Stimulated activated CD4-positive, alpha-beta T cell treated with anti-CD3 and anti-CD28 coated beads, Interleukin-15, amount 100 ng/mL, for 1 hour (primary cell): ENCODE results near the gene ITK.
"Not testable (repeated sequence)": the region's sequence is repeated elsewhere in the genome, so short reads cannot be mapped to it uniquely, and the experiment has no call there.

Source experiments
- DNase-seq, 2 donors: peaks; one replicate each; pipeline ENCODE4 v3.0.0-alpha.2; 2020; ENCODE audit warnings: low read depth in 1 of 2, low spot score in 1 of 2

ITK gene

DNA sequence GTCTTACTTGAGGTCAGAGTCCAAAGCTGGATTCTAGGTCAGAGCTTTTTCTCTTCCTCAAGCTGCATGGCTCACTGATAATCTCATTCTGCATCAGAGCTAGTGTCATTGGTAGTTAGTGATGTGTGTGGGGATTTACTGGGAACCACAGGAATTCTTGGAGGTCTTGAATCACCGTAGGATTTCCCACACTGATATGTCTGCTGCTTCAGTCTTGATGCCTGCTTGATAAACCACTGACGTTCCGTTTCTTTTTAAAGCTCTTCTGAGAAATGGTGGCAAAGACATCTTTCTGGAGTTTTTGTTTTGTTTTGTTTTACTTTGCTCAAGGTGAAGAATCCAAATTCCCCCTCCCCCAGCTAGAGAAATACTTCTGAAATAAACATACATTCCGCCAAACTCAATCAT lies 13.4 kb upstream of the ITK start:
- no peak for DNase-seq

DNA sequence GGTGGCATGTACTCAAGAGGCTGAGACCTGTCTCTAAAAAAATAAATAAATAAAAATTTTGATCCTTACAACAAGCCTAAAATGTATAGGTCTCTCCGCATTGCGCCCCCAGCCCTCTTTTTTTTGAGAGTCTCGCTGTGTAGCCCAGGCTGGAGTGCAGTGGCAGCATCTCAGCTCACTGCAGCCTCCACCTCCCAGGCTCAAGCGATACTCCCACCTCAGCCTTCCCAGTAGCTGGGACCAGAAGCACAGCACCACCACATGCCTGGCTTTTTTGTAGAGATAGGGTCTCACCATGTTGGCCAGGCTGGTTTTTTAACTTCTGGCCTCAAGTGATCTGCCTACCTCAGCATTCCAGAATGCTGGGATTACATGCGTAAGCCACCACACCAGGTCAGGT lies 12.4 kb upstream of the ITK start:
- no peak for DNase-seq

DNA sequence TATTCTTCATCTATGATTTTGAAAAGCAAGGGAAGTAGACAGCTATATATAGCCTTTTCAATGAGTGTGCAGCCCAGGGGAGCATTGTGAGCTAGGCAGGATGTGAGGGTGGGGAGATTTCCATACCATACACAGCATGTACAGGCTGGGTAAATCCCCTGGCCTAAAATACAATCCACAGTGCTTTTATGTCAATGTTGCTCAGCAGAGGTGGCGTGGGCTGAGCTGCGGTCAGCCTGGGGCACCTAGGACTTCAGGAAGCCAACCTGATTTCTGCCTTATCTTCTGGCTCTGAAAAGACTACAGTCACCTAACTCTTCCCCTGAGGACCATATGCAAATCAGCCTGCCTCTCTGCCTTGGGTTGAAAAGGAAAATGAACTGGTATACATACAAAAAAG lies 8.2 kb upstream of the ITK start:
- DNase-seq: peak; percentile 46 to 72

DNA sequence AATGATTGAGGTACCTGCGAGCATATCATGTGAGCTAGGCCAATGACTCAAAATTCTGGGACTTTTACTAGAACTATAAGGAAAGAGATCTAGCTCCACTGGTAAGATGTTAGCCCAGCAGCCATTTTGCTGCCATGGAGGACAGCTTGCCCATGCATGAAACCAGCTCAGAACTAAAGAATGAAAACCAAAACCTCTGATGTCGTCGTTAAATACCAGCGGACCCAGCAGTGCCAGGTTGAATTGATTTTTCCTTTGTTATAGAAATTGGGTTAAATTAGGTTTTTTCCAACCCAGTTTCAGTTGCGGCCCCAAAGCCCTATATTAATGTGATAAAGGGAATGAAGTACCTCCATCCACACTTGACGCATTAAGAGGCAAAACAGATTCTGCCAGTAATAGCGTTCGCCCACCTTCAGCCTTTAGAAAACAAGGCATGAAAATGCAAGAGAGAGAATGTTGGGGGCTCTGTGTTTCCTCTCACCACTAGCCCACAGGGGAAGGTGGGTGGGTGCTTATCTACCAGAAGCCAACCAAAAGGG lies 5.5 kb upstream of the ITK start:
- DNase-seq: no peak

DNA sequence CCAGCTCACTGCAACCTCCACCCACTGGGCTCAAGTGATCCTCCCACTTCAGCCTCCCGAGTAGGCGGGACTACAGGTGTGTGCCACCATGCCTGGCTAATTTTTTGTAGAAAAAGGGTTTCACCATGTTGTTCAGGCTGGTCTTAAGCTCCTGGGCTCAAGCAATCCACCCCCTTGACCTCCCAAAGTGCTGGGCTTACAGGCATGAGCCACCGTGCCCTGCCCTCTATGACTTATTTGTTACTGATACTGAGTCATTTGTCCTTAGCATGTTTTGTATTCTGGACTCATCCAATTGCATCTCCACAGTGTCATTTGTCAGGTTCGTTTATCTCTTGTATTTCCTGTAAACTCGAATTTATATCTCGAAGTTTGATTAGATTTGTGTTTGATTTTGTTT lies 2.7 kb upstream of the ITK start:
- DNase-seq: no peak

DNA sequence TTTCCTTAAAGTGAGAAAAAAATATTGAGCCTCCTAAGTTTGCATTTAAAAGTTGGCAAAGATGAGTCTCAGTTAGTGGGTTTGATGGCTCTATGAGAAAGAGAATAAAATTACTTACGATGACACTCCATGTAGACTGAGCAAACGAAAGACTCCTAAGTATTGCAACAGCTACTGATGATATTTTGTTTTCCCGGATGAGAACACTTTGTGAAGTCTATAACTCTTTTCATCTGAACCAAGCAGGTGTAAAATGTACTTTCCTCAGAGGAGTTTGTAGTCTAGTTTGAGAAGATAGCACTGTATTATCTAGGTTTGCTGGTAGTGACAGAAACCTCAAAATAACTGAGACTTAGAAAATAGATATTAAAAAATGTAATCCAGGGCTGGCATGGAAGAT lies 1.7 kb upstream of the ITK start:
- DNase-seq: no peak

DNA sequence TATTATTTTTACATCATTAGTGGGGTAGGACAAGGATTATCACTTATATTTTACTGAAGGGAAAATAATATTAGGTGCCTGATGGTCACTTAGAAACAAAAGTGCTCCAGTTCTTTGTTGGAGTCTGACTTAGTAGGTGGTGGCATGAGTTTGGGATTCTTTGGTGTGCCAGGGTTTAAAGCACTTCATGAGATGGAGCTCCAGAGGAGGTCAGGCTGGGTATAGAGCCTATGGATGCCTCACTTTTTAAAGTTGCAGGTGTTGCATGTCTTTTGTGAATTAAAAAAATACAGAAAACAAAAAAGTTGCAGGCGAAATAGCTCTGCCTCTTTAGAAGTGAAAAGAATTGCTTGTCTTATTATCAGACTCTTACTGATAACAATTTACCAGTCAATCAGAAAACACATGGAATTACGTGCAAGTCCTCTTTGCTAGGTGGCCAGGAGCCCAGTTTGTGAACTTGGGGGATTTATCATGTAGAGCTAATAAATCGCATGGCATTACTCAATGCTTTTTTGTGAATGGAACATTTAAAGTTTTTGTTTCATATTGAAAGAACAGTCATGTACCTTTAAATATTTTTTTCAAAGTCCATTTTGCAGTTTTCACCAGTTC lies 1.6 kb downstream of the ITK start:
- no peak for DNase-seq

DNA sequence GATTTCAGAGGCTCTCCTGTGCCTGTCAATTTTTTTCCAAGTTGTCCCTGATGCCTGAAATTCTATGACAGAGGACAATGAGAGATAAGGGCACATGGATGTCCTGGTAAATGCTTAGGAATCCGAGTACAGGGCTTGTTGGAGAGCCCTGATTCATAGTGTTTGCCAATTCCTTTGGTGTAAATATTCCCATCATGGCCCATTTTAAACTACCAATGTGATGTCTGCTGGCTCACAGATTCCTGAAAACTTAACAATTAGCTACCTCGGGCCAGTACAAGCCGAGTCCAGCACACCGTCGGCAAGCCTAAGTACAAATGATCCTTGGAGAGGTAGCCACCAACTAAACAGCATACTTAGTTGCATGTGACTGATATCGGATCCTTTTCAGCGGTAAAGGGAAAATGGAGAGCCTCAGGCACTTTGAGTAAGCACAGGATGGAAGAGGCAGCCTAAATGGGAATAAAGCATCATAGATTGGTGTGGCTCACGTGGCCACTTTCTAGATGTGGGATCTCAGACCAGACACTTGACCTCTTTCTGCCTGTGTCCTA lies 3.6 kb downstream of the ITK start:
- no peak for DNase-seq

DNA sequence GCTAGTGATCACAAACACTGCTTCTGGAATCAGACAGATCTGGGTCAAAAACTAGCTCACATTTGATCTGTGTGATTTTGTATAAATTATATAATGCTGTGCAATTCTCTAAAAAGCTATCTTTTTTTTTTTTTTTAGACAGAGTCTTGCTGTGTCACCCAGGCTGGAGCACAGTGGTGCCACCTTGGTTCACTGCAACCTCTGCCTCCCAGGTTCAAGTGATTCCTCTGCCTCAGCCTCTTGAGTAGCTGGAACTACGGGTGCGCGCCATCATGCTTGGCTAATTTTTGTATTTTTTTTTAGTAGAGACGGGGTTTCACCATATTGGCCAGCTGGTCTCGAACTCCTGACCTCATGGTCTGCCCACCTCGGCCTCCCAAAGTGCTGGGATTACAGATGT lies 4.5 kb downstream of the ITK start:
- DNase-seq: not testable (repeated sequence)

DNA sequence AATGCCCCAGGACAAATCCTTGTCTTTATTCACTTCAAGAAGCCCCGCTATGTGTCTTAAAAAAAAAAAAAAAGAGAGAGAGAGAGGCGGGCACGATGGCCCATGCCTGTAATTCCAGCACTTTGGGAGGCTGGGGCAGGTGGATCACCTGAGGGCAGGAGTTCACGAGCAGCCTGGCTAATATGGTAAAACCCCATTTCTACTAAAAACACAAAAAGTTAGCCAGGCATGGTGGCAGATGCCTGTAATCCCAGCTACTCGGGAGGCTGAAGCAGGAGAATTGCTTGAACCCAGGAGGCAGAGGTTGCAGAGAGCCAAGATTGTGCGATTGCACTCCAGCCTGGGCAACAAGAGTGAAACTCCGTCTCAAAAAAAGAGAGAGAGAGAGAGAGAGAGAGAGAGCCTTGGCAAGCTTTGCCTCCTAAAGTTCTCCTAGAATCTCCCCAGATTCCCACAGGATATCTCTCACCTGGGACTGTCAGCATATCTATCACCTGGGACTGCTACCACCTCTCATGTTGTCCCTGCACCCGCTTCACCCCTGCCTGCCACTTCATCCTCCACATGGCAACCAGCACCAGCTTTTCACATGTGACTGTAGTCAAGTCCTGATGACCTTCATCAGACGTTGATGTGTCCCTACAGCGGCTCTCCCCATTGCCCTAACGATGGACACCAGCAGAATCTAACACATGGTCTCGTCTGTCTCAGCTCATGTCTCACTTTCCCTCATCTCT lies 5.8 kb downstream of the ITK start:
- DNase-seq: no peak

DNA sequence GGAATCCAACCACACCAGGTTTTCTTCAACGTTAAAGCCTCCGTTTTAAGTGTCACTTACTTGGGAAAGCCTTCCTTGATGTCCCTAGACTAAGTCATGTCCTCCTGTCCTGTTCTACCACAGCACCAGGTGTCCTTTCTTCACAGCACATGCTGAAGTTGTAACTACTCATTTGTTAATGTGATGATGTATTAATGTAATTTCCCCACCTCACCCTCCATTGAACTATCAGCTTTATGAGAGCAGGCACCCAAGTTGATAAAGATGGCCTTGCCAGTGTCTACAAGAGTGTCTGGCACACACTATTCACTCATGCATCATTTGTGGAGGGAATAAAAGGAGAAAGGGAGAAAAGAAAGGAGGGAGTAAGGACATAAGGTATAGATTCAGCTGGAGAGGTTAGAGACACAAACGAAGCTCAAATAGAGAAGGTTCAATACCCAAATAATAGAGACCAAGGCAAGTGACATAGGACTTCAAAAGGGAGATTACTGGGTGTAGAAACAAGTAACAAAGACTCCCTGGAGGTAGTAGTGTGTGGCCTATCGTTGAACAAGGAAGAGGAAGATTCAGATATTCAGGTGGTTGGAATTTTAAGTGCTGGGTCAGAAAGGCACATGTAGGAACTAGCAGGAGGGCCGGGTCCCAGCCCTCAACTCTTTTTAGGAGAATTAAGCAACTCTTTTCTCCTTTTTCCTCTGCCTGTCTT lies 6.6 kb downstream of the ITK start:
- DNase-seq: no peak

DNA sequence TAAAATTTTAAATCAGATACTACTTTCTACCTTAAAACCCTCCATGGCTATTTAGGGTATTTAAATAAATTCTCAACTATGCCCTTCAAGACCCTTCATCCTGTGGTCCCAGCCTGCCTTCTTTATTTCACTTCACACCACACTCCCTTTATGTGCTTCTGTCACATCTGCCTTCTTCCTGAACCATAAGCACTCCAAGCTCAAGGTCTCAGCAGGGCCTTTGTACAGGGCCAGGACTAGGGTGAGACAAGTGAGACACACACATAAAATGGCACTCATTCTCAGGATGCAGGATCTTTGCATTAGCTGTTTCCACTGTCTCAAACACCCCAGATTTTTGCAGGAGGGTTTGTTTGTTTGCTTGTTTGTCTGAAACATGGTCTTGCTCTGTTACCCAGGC lies 7.6 kb downstream of the ITK start:
- no peak for DNase-seq

DNA sequence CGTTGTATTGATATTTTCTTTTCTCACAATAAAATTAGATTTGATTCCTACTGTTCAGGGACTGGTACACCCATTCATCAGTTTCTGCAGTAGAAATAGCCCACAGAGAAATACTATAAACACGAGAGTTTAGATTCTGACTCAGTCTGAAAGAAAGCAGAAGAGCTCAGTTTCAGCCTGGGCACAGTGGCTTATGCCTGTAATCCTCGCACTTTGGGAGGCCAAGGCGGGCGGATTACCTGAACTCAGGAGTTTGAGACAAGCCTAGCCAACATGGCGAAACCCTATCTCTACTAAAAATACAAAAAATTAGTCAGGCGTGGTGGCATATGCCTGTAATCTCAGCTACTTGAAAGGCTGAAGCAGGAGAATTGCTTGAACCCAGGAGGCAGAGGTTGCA lies 8.6 kb downstream of the ITK start:
- DNase-seq: peak in 1 of 2 donors; percentile 30

DNA sequence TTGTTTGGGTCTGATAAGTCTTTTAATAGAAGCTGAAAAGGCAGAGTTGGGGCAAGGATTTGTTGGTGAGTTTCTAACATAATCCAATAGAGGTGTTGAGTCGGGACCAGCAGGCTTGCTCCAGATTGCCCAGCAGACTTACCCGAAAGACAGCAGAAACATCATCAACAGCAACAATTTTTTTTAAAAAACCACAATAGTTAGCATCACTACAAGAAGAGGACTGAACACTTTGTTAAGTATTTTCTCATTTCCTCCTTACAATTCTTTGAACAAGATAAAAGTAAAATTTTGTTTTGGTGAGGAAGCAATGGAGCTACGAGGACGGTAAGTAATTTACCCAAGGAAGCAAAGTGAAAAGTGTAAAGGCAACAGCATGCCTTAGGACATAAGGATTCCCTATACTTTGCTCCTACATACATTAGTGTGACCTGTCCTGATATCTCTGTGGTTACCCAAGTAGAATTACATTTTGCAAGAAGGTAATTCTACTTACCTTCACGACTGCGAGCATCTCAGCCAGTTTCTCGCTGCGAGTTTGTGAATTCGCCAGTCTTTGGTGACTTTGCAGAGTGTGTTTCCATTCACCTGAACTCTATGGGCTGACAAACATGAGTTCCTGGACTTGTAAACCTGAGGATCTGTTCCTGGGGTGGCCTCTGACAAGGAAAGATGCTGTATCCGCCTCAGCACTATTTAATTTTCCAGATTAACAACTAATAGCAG lies 13.2 kb downstream of the ITK start:
- no peak for DNase-seq

DNA sequence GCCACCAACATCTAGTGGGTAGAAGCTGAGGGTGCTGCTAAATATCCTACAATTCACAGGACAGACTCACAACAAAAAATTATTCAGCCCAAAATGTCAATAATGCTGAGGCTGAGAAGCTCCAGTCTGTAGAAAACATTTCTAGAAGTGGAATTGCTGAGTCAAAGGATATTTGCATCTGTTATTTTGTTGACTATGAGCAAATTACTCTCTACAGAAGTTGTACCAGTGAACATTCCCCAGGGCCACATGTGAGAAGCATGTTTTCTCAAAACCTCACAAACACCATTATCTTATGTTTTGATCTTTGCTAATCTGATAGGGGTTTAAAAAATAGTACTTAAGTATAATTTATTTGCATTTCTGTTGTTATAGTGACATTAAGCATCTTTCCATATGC lies 15.4 kb downstream of the ITK start:
- DNase-seq: no peak

DNA sequence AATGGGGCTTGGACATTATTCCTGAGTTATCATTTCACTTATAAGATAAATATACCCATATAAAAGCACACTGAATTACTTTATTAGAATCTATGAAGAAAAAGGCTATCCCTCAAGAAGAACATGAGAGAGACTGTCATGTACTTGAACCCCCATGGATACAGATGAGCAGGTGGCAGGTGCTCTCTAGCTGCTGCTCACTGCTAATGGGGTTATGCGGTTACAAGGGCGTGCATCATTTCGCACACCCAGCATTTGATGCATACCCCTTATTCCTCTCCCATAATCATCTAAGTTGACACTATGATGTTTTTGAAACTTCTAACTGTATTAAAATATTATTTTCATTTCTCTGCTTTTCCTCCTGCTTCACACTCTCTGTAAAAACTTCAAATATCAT lies 16.4 kb downstream of the ITK start:
- no peak for DNase-seq

DNA sequence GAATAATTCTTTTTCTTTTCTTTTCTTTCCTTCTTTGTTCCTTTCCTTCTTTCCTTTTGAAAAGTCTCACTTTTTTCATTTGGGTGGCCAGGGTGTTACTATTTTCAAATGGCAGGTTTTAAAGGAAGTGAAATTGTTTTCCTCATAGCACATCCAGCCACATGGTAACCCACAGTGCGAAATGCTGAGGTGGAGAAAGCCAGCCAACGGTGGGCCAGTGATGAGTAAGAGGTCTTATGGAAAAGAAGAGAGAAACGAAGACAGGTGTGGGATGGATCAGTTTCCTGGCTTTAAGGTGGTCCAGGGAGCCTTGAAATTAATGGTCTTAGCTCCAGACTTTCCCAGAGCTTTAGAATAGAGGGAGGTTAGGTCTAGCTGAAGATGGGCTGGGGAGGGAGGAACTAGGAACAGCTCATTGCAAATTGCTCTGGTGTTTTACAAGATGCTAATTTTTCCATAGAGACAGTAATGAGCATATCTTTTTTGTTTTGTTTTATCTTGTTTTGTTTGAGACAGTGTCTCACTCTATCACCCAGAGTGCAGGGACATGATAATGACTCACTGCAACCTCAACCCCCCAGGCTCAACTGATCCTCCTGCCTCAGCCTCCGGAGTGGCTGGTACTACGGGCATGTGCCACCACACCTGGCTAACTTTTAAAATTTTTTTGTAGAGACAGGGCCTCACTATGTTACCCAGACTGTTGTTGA lies 17.8 kb downstream of the ITK start:
- DNase-seq: peak in 1 of 2 donors; percentile 31

DNA sequence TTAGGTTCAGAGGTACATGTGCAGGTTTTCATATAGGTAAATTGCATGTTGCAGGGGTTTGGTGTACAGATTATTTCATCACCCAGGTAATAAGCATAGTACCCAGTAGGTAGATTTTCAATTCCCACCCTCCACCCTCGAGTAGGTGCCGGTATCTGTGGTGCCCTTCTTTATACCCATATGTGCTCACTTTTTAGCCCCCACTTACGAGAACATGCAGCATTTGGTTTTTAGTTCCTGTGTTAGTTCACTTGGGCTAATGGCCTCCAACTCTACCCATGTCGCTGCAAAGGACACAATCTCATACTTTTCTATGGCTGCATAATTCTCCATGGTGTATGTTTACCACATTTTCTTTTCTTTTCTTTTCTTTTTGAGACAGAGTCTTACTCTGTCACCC lies 21.2 kb downstream of the ITK start:
- no peak for DNase-seq

DNA sequence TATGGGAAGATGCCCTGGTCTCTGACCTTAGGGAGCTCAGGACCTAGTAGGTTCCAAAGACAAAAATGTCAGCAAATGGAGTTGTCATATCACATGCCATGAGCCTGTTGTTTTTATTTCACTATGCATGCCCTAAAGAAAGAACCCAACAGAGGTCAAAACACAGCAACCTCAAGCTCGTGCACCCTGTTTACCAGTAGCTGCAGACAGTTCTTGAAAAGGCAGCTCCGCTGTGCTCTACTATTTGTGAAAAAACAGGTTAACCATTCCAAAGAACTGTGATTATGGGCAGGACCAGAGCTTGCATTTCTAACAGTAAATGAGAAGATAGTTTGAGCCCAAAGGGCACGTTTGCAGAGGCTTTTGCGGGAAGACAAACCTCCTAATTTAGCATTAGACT lies 22.8 kb downstream of the ITK start:
- DNase-seq: no peak

DNA sequence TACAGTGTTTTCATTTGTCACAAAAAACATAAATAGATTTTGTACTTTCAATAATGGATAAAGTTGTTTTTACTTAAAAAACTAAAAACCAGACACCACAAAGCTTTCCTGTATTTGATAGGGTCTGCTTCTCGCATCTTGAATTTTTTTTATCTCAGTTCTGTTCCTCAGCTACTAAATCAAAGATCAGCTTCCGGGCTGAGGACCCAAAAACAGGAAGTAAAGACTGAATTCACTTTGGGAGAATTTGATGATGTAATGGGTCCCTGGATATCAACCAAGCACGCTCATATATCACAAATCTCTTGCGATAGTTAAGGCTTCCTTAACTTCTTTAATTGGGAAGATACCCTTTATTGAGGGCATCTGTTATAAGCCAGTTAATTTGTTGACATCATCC lies 24.1 kb downstream of the ITK start:
- no peak for DNase-seq

DNA sequence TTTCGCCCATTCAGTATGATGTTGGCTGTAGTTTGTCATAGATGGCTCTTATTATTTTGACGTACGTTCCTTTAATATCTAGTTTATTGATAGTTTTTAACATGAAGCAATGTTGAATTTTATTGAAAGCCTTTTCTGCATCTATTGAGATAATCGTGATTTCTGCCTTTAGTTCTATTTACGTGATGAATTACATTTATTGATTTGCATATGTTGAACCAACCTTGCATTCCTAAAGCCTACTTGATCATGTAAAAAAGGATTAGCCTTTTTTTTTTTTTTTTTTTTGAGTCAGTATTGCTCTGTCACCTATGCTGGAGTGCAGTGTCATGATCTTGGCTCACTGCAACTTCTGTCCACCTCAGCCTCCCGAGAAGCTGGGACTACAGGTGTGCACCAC lies 25.1 kb downstream of the ITK start:
- DNase-seq: no peak
